HL-60 (cell line): ENCODE results near the gene KCNMA1.

Experiments
- CTCF ChIP-seq: IDR thresholded peaks from one replicate; pipeline ENCODE4 v1.5.1; 2011; ENCODE audit warnings: low read length, control low read depth, inconsistent platforms; ENCODE audit not compliant: insufficient read depth
- GABPA ChIP-seq: IDR thresholded peaks from 2 replicates; pipeline ENCODE4 v1.6.1; 2012; ENCODE audit warnings: low read depth
- POLR2AphosphoS5 ChIP-seq: IDR thresholded peaks from 2 replicates; pipeline ENCODE4 v1.6.1; 2012; ENCODE audit warnings: low read depth
- REST ChIP-seq: IDR thresholded peaks from 2 replicates; pipeline ENCODE4 v1.6.1; 2012; ENCODE audit warnings: low read depth; ENCODE audit not compliant: insufficient replicate concordance
- SPI1 ChIP-seq: IDR thresholded peaks from 2 replicates; pipeline ENCODE4 v1.6.1; 2012; ENCODE audit warnings: low read depth, mild to moderate bottlenecking, borderline replicate concordance

GRCh38 chr10:77643795-77644468 lies 6.3 kb upstream of the KCNMA1 start:
- TF ChIP-seq CTCF (peak; percentile 55), REST (no peak), POLR2AphosphoS5 (no peak), GABPA (no peak), SPI1 (no peak)
